WTC11 (cell line): Measurements from ENCODE around the gene DDX10.

Experiments
- CREB1 ChIP-seq: sonication (generic); formaldehyde crosslinking; IDR thresholded peaks from 2 replicates; pipeline ENCODE4 v1.8.0; 2023; ENCODE audit warnings: mild to moderate bottlenecking, missing genetic modification reagents
- TF ChIP-seq, protein P1 (sequence below): fragments of 200-600 bp; IDR thresholded peaks from 2 replicates; pipeline ENCODE4 v1.8.0; 2022; ENCODE audit warnings: antibody characterized with exemption

DNA sequence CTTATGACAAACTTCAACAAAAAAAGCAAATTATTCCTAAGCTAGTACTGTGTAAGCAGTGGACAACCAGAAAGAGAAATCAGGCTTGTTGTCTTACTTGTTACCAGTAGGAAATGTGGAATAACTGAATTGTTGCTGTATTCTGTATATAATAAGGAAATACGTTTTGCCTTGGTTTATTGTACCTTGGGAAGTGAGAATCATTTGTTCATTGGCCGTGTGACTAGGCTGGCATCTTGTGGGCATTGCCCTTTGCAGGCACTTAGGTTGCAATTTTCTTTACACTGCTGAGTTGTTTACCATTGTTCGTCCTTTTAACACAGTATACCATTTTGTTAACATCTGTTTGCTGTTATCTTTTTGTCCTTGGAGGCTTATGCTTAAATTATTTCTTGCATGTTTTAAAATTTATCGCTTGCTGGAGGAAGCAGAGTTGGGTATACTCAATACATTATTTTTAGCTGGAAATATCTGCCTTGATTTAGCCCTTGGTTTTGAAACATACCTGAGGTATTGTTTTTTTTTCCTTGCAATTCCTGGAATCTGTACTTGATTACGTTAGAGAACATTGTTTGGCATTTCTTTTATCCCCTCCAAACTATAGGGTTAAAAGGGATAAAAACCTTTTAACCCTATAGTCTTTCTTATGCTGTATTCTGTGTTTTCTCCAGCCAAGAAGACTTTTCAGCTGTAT, 109.3 kb downstream of the DDX10 start:
- TF ChIP-seq, protein P1, sequence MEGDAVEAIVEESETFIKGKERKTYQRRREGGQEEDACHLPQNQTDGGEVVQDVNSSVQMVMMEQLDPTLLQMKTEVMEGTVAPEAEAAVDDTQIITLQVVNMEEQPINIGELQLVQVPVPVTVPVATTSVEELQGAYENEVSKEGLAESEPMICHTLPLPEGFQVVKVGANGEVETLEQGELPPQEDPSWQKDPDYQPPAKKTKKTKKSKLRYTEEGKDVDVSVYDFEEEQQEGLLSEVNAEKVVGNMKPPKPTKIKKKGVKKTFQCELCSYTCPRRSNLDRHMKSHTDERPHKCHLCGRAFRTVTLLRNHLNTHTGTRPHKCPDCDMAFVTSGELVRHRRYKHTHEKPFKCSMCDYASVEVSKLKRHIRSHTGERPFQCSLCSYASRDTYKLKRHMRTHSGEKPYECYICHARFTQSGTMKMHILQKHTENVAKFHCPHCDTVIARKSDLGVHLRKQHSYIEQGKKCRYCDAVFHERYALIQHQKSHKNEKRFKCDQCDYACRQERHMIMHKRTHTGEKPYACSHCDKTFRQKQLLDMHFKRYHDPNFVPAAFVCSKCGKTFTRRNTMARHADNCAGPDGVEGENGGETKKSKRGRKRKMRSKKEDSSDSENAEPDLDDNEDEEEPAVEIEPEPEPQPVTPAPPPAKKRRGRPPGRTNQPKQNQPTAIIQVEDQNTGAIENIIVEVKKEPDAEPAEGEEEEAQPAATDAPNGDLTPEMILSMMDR = no peak
- TF ChIP-seq CREB1 (CRISPR knock-in tag) = no peak
